HG03342 (cell line): ENCODE measurements around the gene TMTC1.

ENCODE experiments used
- ATAC-seq: cut with Tn5 transposase; IDR thresholded peaks from one replicate; pipeline ENCODE4 v1.9.1; 2021; ENCODE audit warnings: mild to moderate bottlenecking, moderate library complexity; ENCODE audit not compliant: unreplicated experiment

Gene TMTC1

GRCh38 chr12:29622251-29622650 lies 161.5 kb downstream of the TMTC1 start:
- ATAC-seq: no peak

- no peak for ATAC-seq
Measured at GRCh38 chr12:29620030-29620429, 163.7 kb downstream of the TMTC1 start.

GRCh38 chr12:29617407-29617803 lies 166.3 kb downstream of the TMTC1 start:
- ATAC-seq: no peak

GRCh38 chr12:29616664-29617406 lies 166.9 kb downstream of the TMTC1 start:
- no peak for ATAC-seq

GRCh38 chr12:29614694-29615325 lies 168.9 kb downstream of the TMTC1 start:
- no peak for ATAC-seq

- ATAC-seq: no peak
Measured at GRCh38 chr12:29612912-29613311, 170.8 kb downstream of the TMTC1 start.

GRCh38 chr12:29611906-29612305 lies 171.8 kb downstream of the TMTC1 start:
- no peak for ATAC-seq

- no peak for ATAC-seq
Measured at GRCh38 chr12:29610473-29611170, 173.1 kb downstream of the TMTC1 start.

GRCh38 chr12:29609431-29610215 lies 174.1 kb downstream of the TMTC1 start:
- no peak for ATAC-seq

GRCh38 chr12:29608581-29608980 lies 175.2 kb downstream of the TMTC1 start:
- ATAC-seq: no peak

GRCh38 chr12:29599381-29599780 lies 184.4 kb downstream of the TMTC1 start:
- ATAC-seq: no peak

- ATAC-seq: no peak
Measured at GRCh38 chr12:29595071-29595755, 188.5 kb downstream of the TMTC1 start.

GRCh38 chr12:29593001-29593400 lies 190.7 kb downstream of the TMTC1 start:
- ATAC-seq: no peak

GRCh38 chr12:29591140-29592020 lies 192.4 kb downstream of the TMTC1 start:
- ATAC-seq: no peak

- ATAC-seq: no peak
Measured at GRCh38 chr12:29589851-29590250, 193.9 kb downstream of the TMTC1 start.

- no peak for ATAC-seq
Measured at GRCh38 chr12:29589286-29589820, 194.4 kb downstream of the TMTC1 start.

GRCh38 chr12:29582677-29583272 lies 201.0 kb downstream of the TMTC1 start:
- no peak for ATAC-seq

GRCh38 chr12:29582146-29582545 lies 201.6 kb downstream of the TMTC1 start:
- ATAC-seq: no peak

- ATAC-seq: no peak
Measured at GRCh38 chr12:29581631-29582030, 202.1 kb downstream of the TMTC1 start.
